GM12878 (cell line): Measurements from ENCODE around the gene RSPRY1. TPM values are rescaled to one million over a fixed set of nuclear protein-coding genes. Genes with fewer than 3 reads are reported as not detected.

Source experiments
- ATF2 ChIP-seq: IDR thresholded peaks from 2 replicates; pipeline ENCODE4 v1.6.1; 2012; ENCODE audit warnings: low read length, inconsistent platforms
- HCFC1 ChIP-seq: fragments of 150-350 bp; IDR thresholded peaks from 2 replicates; pipeline ENCODE4 v1.6.1; 2014; ENCODE audit warnings: low read length
- MTA2 ChIP-seq: fragments of 450-650 bp; IDR thresholded peaks from 2 replicates; pipeline ENCODE4 v1.6.1; 2016; ENCODE audit warnings: low read depth, mild to moderate bottlenecking, moderate library complexity
- MYB ChIP-seq: fragments of 150-350 bp; IDR thresholded peaks from 2 replicates; pipeline ENCODE4 v1.6.1; 2014; ENCODE audit warnings: mild to moderate bottlenecking, low read depth, low read length, borderline replicate concordance
- RELB ChIP-seq: fragments of 450-650 bp; IDR thresholded peaks from 2 replicates; pipeline ENCODE4 v1.6.1; 2017; ENCODE audit warnings: low read depth, mild to moderate bottlenecking, moderate library complexity
- ZBTB33 ChIP-seq: fragments of 450-650 bp; IDR thresholded peaks from 2 replicates; pipeline ENCODE4 v1.6.1; 2017; ENCODE audit warnings: mild to moderate bottlenecking
- ZNF687 ChIP-seq: fragments of 450-650 bp; IDR thresholded peaks from 2 replicates; pipeline ENCODE4 v1.6.1; 2017; ENCODE audit warnings: mild to moderate bottlenecking, moderate library complexity
- polyA plus RNA-seq, 11 experiments: library from polyadenylated mRNA; depleted of rRNA in 4 of 11; unstranded in 6 of 11; stranded (reverse) in 5 of 11; fragments of >200 nt; fragmentation: Nextera tagmentation in 4 of 11; fragmentation: Illumina TruSeq in 1 of 11; extraction: Ambion mirVana in 4 of 11; extraction: Trizol in 1 of 11; gene quantifications; 1 replicate in 1 of 11; 2 replicates in 10 of 11; pipeline versions ENCODE4 v1.2.1 to v1.2.3, GENCODE V29; 2011 to 2016; ENCODE audit warnings: inconsistent platforms in 2 of 11, missing spikeins in 2 of 11, low read depth in 1 of 11
- total RNA-seq, 4 experiments: library from RNA; depleted of rRNA in 3 of 4; stranded (reverse); fragments of >200 nt in 3 of 4; fragmentation: Illumina TruSeq in 1 of 4; extraction: Trizol in 1 of 4; gene quantifications; 2 replicates each; pipeline versions ENCODE4 v1.2.1 to v1.2.3, GENCODE V29; 2013 to 2021

RSPRY1 gene
- total and polyA plus RNA-seq, 10 of the 15 experiments (the other 5 are each of a cell fraction or from before 2014, with no cell fraction given): 18.5 to 57.0 (median 41.2) TPM

GRCh38 chr16:57239107-57239506 lies 53.0 kb downstream of the RSPRY1 start (continued):
- TF ChIP-seq ZNF687: 0 out of 2 replicates have a peak, but pooled peaks have one; percentile 18
- no peak for TF ChIP-seq HCFC1
- TF ChIP-seq ATF2: peak; percentile 43; the same call in 1 of the 2 replicates
- no peak for TF ChIP-seq ZBTB33
- no peak for TF ChIP-seq MYB
- no peak for TF ChIP-seq MTA2
- TF ChIP-seq RELB: peak; percentile 52; the same call in 1 of the 2 replicates
